Activated CD8-positive, alpha-beta memory T cell treated with anti-CD3 and anti-CD28 coated beads, Interleukin-2, amount 50 U/mL, for 48 hours (primary cell): ENCODE measurements around the gene KCNJ6.

Source experiments
- DNase-seq: peaks from one replicate; pipeline ENCODE4 v3.0.0-alpha.2; 2020

Gene KCNJ6

GRCh38 chr21:37711836-37712568 is 204.3 kb downstream of the KCNJ6 start:
- DNase-seq = peak; percentile 66

- DNase-seq = no peak
These were observed 204.9 kb downstream of the KCNJ6 start for GRCh38 chr21:37711286-37711829.

- DNase-seq = no peak
These were observed 205.5 kb downstream of the KCNJ6 start for GRCh38 chr21:37710546-37711285.

GRCh38 chr21:37704751-37705150 is 211.5 kb downstream of the KCNJ6 start:
- no peak for DNase-seq

- no peak for DNase-seq
These were observed 214.0 kb downstream of the KCNJ6 start for GRCh38 chr21:37702241-37702640.

- DNase-seq = no peak
These were observed 215.5 kb downstream of the KCNJ6 start for GRCh38 chr21:37700641-37701202.

GRCh38 chr21:37699024-37699775 is 217.1 kb downstream of the KCNJ6 start:
- DNase-seq = no peak

- no peak for DNase-seq
These were observed 219.3 kb downstream of the KCNJ6 start for GRCh38 chr21:37696936-37697335.

GRCh38 chr21:37695111-37695510 is 221.1 kb downstream of the KCNJ6 start:
- DNase-seq = no peak

- no peak for DNase-seq
These were observed 227.2 kb downstream of the KCNJ6 start for GRCh38 chr21:37688952-37689659.

- DNase-seq = no peak
These were observed 229.1 kb downstream of the KCNJ6 start for GRCh38 chr21:37686991-37687810.

- no peak for DNase-seq
These were observed 231.7 kb downstream of the KCNJ6 start for GRCh38 chr21:37684547-37684946.

GRCh38 chr21:37684115-37684493 is 232.2 kb downstream of the KCNJ6 start:
- no peak for DNase-seq

- no peak for DNase-seq
These were observed 232.7 kb downstream of the KCNJ6 start for GRCh38 chr21:37683396-37684114.

GRCh38 chr21:37682966-37683365 is 233.3 kb downstream of the KCNJ6 start:
- DNase-seq = no peak

- no peak for DNase-seq
These were observed 239.3 kb downstream of the KCNJ6 start for GRCh38 chr21:37677006-37677405.

- peak; percentile 90 for DNase-seq
These were observed 241.0 kb downstream of the KCNJ6 start for GRCh38 chr21:37675202-37675801.

- no peak for DNase-seq
These were observed 242.3 kb downstream of the KCNJ6 start for GRCh38 chr21:37673801-37674575.

GRCh38 chr21:37671381-37671780 is 244.9 kb downstream of the KCNJ6 start:
- no peak for DNase-seq

GRCh38 chr21:37670883-37671282 is 245.4 kb downstream of the KCNJ6 start:
- no peak for DNase-seq
